Measurements from ENCODE around the gene PLA2G15.

The PLA2G15 gene

GRCh38 chr16:68300734-68301459, 55.7 kb downstream of the PLA2G15 start:
- no peak for TF ChIP-seq CTCF (IDR thresholded peaks at IDR 0.05)
- no peak for TF ChIP-seq ZFX (IDR thresholded peaks at IDR 0.05; ENCODE audit: borderline replicate concordance)
- no peak overlapping the region for H3K27ac ChIP-seq

GRCh38 chr16:68306633-68307032, 61.5 kb downstream of the PLA2G15 start:
- TF ChIP-seq ZFX (IDR thresholded peaks at IDR 0.05; ENCODE audit: borderline replicate concordance), result no peak
- TF ChIP-seq CTCF (IDR thresholded peaks at IDR 0.05), result no peak
- no peak overlapping the region for H3K27ac ChIP-seq

- TF ChIP-seq ZFX (IDR thresholded peaks at IDR 0.05; ENCODE audit: borderline replicate concordance) (no peak), CTCF (IDR thresholded peaks at IDR 0.05) (no peak)
- peak overlapping the region; percentile 72; the same call in 1 of the 2 replicates for H3K27ac ChIP-seq
Observed at GRCh38 chr16:68309799-68310198, 64.6 kb downstream of the PLA2G15 start.

GRCh38 chr16:68310437-68310773, 65.2 kb downstream of the PLA2G15 start:
- peak overlapping the region; percentile 72 for H3K27ac ChIP-seq
- TF ChIP-seq ZFX (IDR thresholded peaks at IDR 0.05; ENCODE audit: borderline replicate concordance) (no peak), CTCF (IDR thresholded peaks at IDR 0.05) (no peak)
